HG02588 (cell line): ENCODE data around the gene FOXO3B.
"Not testable (repeated sequence)": the region's sequence is repeated elsewhere in the genome, so short reads cannot be mapped to it uniquely, and the experiment has no call there.

Experiments
- ATAC-seq: cut with Tn5 transposase; IDR thresholded peaks from one replicate; pipeline ENCODE4 v1.9.1; 2021; ENCODE audit warnings: mild to moderate bottlenecking, moderate library complexity; ENCODE audit not compliant: unreplicated experiment

Gene FOXO3B

GRCh38 chr17:18661924-18662624, 20.0 kb downstream of the FOXO3B start:
- not testable (repeated sequence) for ATAC-seq

GRCh38 chr17:18650094-18650493, 32.0 kb downstream of the FOXO3B start:
- not testable (repeated sequence) for ATAC-seq

- ATAC-seq: not testable (repeated sequence)
Observed at GRCh38 chr17:18644291-18644690, 37.8 kb downstream of the FOXO3B start, which contains the start of gene TBC1D28. TBC1D28 (minus strand) TSS chr17:18644391; CDS start chr17:18641352, 3,039 bp downstream.

- ATAC-seq: not testable (repeated sequence)
Observed at GRCh38 chr17:18643124-18643523, 39.0 kb downstream of the FOXO3B start.

- ATAC-seq: not testable (repeated sequence)
Observed at GRCh38 chr17:18638357-18638756, 43.8 kb downstream of the FOXO3B start.

GRCh38 chr17:18636237-18636636, 45.9 kb downstream of the FOXO3B start:
- not testable (repeated sequence) for ATAC-seq

GRCh38 chr17:18635773-18636172, 46.3 kb downstream of the FOXO3B start:
- ATAC-seq: not testable (repeated sequence)

GRCh38 chr17:18634550-18635263, 47.4 kb downstream of the FOXO3B start:
- ATAC-seq: not testable (repeated sequence)
